HCT116 (cell line): ENCODE results near the gene CALHM4. TPM values are rescaled to one million over a fixed set of nuclear protein-coding genes. Genes with fewer than 3 reads are reported as not detected.

ENCODE experiments used
- ATAC-seq: fragments of 200-7000 bp; cut with Tn5 transposase; 2 replicates; pipeline ENCODE4 v1.9.1; 2020; ENCODE audit warnings: mild to moderate bottlenecking, moderate library complexity
- Bru-seq: library from RNA; stranded (reverse); fragments of 400-500 nt; gene quantifications from one replicate; lab custom pipeline; 2021; lab: Mats Ljungman, UMichigan
- BruChase-seq, 2 experiments: library from RNA; stranded (reverse); fragments of 400-500 nt; gene quantifications; one replicate each; lab custom pipeline; 2021; lab: Mats Ljungman, UMichigan
- BruUV-seq: library from RNA; stranded (reverse); fragments of 400-500 nt; replicated peaks from 2 replicates; lab custom pipeline; 2021; lab: Mats Ljungman, UMichigan
- CTCF ChIA-PET: fragments of 300-600 bp; sonication (Branson Sonifier 250); formaldehyde crosslinking; loops from one replicate; lab custom pipeline; 2021; ENCODE audit warnings: antibody characterized with exemption; lab: Charles Lee
- POLR2A ChIA-PET: fragments of 300-600, 350-600 bp; sonication (Branson Sonifier 250); formaldehyde crosslinking; loops from one replicate; lab custom pipeline; 2021; ENCODE audit warnings: antibody characterized with exemption; lab: Charles Lee
- RAD21 ChIA-PET, 2 experiments: fragments of 300-600 bp; sonication (Branson Sonifier 250); formaldehyde crosslinking; loops; one replicate each; lab custom pipeline; 2023; ENCODE audit warnings: low total read pairs in 2 of 2; ENCODE audit not compliant: uncharacterized antibody in 2 of 2, unreplicated experiment in 2 of 2, low non-redundant PET in 1 of 2; lab: Charles Lee
- DNase-seq: peaks from one replicate; pipeline ENCODE4 v3.0.0-alpha.2; 2010; ENCODE audit warnings: low read depth, low spot score
- H2AFZ ChIP-seq: fragments of 200-600 bp; shearing (Covaris generic), sonication (generic); 2 replicates; pipeline ENCODE4 v1.6.1; 2017; ENCODE audit warnings: low read depth, mixed run types, mixed read lengths, antibody characterized with exemption, low read length; ENCODE audit not compliant: poor library complexity, severe bottlenecking
- H3K27ac ChIP-seq: 2 replicates; pipeline ENCODE4 v1.5.1; 2012; ENCODE audit warnings: low read depth, low read length
- H3K27me3 ChIP-seq: fragments of 200-600 bp; sonication (generic); 2 replicates; pipeline ENCODE4 v1.6.1; 2016; ENCODE audit warnings: mixed run types, low read length, mixed read lengths; ENCODE audit not compliant: insufficient read depth
- H3K36me3 ChIP-seq, 2 experiments: fragments of 200-500 bp in 1 of 2; fragments of 200-600 bp in 1 of 2; sonication (Bioruptor generic) in 1 of 2; sonication (generic) in 1 of 2; 2 replicates each; pipeline versions ENCODE4 v1.5.1 to v1.6.1; 2014 to 2016; ENCODE audit warnings: low read length in 2 of 2, inconsistent platforms in 1 of 2, mixed read lengths in 1 of 2, mixed run types in 1 of 2; ENCODE audit not compliant: insufficient read depth in 2 of 2, control insufficient read depth in 1 of 2
- H3K4me1 ChIP-seq, 2 experiments: fragments of 200-600 bp in 1 of 2; sonication (generic) in 1 of 2; 2 replicates each; pipeline versions ENCODE4 v1.5.1 to v1.6.1; 2012 to 2017; ENCODE audit warnings: low read length in 2 of 2, inconsistent platforms in 1 of 2, mild to moderate bottlenecking in 1 of 2, mixed read lengths in 1 of 2, mixed run types in 1 of 2, moderate library complexity in 1 of 2; ENCODE audit not compliant: insufficient read depth in 2 of 2, control insufficient read depth in 1 of 2
- H3K4me2 ChIP-seq: fragments of 200-600 bp; sonication (generic); 2 replicates; pipeline ENCODE4 v1.6.1; 2017; ENCODE audit warnings: mixed run types, low read length, mixed read lengths
- H3K4me3 ChIP-seq, 2 experiments: fragments of 200-600 bp in 1 of 2; sonication (generic) in 1 of 2; replicated peaks in 1 of 2; 2 replicates each; pipeline ENCODE4 v1.5.1; 2011 to 2016; ENCODE audit warnings: low read length in 2 of 2, control low read depth in 1 of 2, low read depth in 1 of 2, mild to moderate bottlenecking in 1 of 2, mixed read lengths in 1 of 2, mixed run types in 1 of 2
- H3K79me2 ChIP-seq: fragments of 200-600 bp; sonication (generic); 2 replicates; pipeline ENCODE4 v1.6.1; 2017; ENCODE audit warnings: mild to moderate bottlenecking, mixed run types, low read length, moderate library complexity, mixed read lengths; ENCODE audit not compliant: insufficient read depth
- H3K9ac ChIP-seq: fragments of 200-600 bp; sonication (generic); 2 replicates; pipeline ENCODE4 v1.6.1; 2016; ENCODE audit warnings: low read length, mixed read lengths
- H3K9me2 ChIP-seq: fragments of 200-600 bp; sonication (generic), shearing (Covaris generic); 2 replicates; pipeline ENCODE4 v1.6.1; 2017; ENCODE audit warnings: mixed run types, mild to moderate bottlenecking, moderate library complexity; ENCODE audit not compliant: insufficient read depth
- H3K9me3 ChIP-seq, 2 experiments: fragments of 200-500 bp in 1 of 2; fragments of 200-600 bp in 1 of 2; sonication (Bioruptor generic) in 1 of 2; sonication (generic) in 1 of 2; 2 replicates each; pipeline ENCODE4 v1.6.1; 2014 to 2017; ENCODE audit warnings: low read length in 2 of 2, mixed read lengths in 2 of 2, inconsistent platforms in 1 of 2, low read depth in 1 of 2, mild to moderate bottlenecking in 1 of 2, mixed run types in 1 of 2, moderate library complexity in 1 of 2; ENCODE audit not compliant: control insufficient read depth in 1 of 2, insufficient read depth in 1 of 2
- H4K20me1 ChIP-seq: fragments of 200-600 bp; sonication (generic), shearing (Covaris generic); 2 replicates; pipeline ENCODE4 v1.6.1; 2017; ENCODE audit warnings: mixed run types, mild to moderate bottlenecking, moderate library complexity; ENCODE audit not compliant: insufficient read depth
- CBX3 ChIP-seq: IDR thresholded peaks from 2 replicates; pipeline ENCODE4 v1.6.1; 2012; ENCODE audit warnings: low read depth
- CEBPB ChIP-seq: IDR thresholded peaks from 2 replicates; pipeline ENCODE4 v1.6.1; 2012; ENCODE audit warnings: low read depth
- EGR1 ChIP-seq: IDR thresholded peaks from 2 replicates; pipeline ENCODE4 v1.6.1; 2012; ENCODE audit warnings: low read depth
- ELF1 ChIP-seq: IDR thresholded peaks from 2 replicates; pipeline ENCODE4 v1.6.1; 2012; ENCODE audit warnings: low read depth, borderline replicate concordance
- EZH2 ChIP-seq: fragments of 200-600 bp; sonication (generic); IDR thresholded peaks from 2 replicates; pipeline ENCODE4 v1.6.1; 2017; ENCODE audit warnings: antibody characterized with exemption, mixed run types
- FOSL1 ChIP-seq: IDR thresholded peaks from 2 replicates; pipeline ENCODE4 v1.6.1; 2012; ENCODE audit warnings: low read depth
- JUND ChIP-seq: IDR thresholded peaks from 2 replicates; pipeline ENCODE4 v1.6.1; 2012
- POLR2A ChIP-seq: IDR thresholded peaks from 2 replicates; pipeline ENCODE4 v1.7.0; 2011; ENCODE audit warnings: borderline replicate concordance; ENCODE audit not compliant: insufficient read depth, insufficient read length; ENCODE audit errors: extremely low read depth
- POLR2AphosphoS5 ChIP-seq: IDR thresholded peaks from 2 replicates; pipeline ENCODE4 v1.6.1; 2011; ENCODE audit warnings: mild to moderate bottlenecking, low read depth, low read length, moderate library complexity
- RAD21 ChIP-seq: IDR thresholded peaks from 2 replicates; pipeline ENCODE4 v1.6.1; 2012; ENCODE audit warnings: low read depth, mild to moderate bottlenecking
- SP1 ChIP-seq: IDR thresholded peaks from 2 replicates; pipeline ENCODE4 v1.6.1; 2012; ENCODE audit warnings: low read depth
- SRF ChIP-seq: IDR thresholded peaks from 2 replicates; pipeline ENCODE4 v1.6.1; 2012; ENCODE audit warnings: low read depth
- TCF7L2 ChIP-seq: IDR thresholded peaks from 2 replicates; pipeline ENCODE4 v1.7.0; 2011; ENCODE audit warnings: borderline replicate concordance, inconsistent platforms; ENCODE audit not compliant: insufficient read depth, insufficient read length; ENCODE audit errors: extremely low read depth
- YY1 ChIP-seq: IDR thresholded peaks from 2 replicates; pipeline ENCODE4 v1.6.1; 2011; ENCODE audit warnings: low read length, low read depth, moderate library complexity, mild to moderate bottlenecking; ENCODE audit not compliant: insufficient replicate concordance; ENCODE audit errors: extremely low read depth
- ZFX ChIP-seq: fragments of 450-650 bp; IDR thresholded peaks from 2 replicates; pipeline ENCODE4 v1.6.1; 2017
- ZNF274 ChIP-seq: fragments of 200-500 bp; sonication (Bioruptor generic); IDR thresholded peaks from 2 replicates; pipeline ENCODE4 v1.6.1; 2014; ENCODE audit warnings: mild to moderate bottlenecking, low read depth, low read length, inconsistent platforms
- intact Hi-C: fragments of 100-400 bp; cut with micrococcal nuclease; formaldehyde crosslinking; loops from 2 replicates; pipeline ENCODE4 v1.10.0; 2022
- long read RNA-seq: library from polyadenylated mRNA; unstranded; transcript quantifications from one replicate; pipeline ENCODE4 v2.0.0, GENCODE V29; 2021; ENCODE audit not compliant: unreplicated experiment
- polyA plus RNA-seq: library from polyadenylated mRNA; unstranded; fragments of >200 nt; gene quantifications from 2 replicates; pipeline ENCODE4 v1.2.1, GENCODE V29; 2012; ENCODE audit warnings: missing spikeins
- total RNA-seq: library from RNA; stranded (reverse); gene quantifications from one replicate; pipeline ENCODE4 v1.2.1, GENCODE V29; 2021; ENCODE audit not compliant: unreplicated experiment
- TF ChIP-seq, protein P1 (sequence below): IDR thresholded peaks from 2 replicates; pipeline ENCODE4 v1.6.1; 2012; ENCODE audit warnings: low read depth
- TF ChIP-seq, protein P2 (sequence below): IDR thresholded peaks from 2 replicates; pipeline ENCODE4 v1.6.1; 2011; ENCODE audit warnings: mild to moderate bottlenecking, low read length, moderate library complexity; ENCODE audit not compliant: insufficient replicate concordance; ENCODE audit errors: extremely low read depth
- TF ChIP-seq, protein P3 (sequence below): IDR thresholded peaks from 2 replicates; pipeline ENCODE4 v1.6.1; 2012

The CALHM4 gene, protein sequence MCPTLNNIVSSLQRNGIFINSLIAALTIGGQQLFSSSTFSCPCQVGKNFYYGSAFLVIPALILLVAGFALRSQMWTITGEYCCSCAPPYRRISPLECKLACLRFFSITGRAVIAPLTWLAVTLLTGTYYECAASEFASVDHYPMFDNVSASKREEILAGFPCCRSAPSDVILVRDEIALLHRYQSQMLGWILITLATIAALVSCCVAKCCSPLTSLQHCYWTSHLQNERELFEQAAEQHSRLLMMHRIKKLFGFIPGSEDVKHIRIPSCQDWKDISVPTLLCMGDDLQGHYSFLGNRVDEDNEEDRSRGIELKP
- not detected for total RNA-seq
- not detected in 2 replicates for polyA plus RNA-seq
- percentile 5 among the genes with signal in this experiment for Bru-seq, nascent RNA
- BruChase-seq, experiment 1, labeled RNA remaining after a 6-hour chase: percentile 3 among the genes with signal in this experiment
- BruChase-seq, experiment 2, labeled RNA remaining after a 2-hour chase: percentile 3 among the genes with signal in this experiment
- long read RNA-seq: 0 reads

DNA sequence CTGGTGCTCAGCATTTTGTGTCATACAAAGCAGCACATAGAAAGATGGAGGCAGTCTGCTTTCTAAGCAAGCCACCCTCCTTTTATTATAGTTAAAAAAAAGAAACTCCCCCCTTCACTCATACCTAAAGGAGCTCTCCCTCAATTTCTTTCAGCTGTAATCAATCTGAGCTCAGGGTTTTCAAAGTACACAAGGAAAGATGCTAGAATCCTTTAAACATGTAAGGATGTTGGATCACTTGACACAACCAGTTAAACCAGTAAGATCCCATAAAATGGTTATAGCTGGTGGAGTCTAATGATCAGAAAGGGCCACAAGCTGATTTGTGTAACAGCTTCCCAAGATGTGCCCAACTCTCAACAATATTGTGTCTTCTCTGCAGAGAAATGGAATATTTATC, at the start of gene CALHM4:
CALHM4 (plus strand) TSS at position 301 of the 400 bp plus-strand sequence; CDS start at position 344, 43 bp downstream.
- BruUV-seq: no TSS peak
- Histone ChIP-seq H3K9ac (no peak within 1 kb of the TSS), H2AFZ (no peak within 1 kb of the TSS), H3K79me2 (no peaks in the 10 kb centered on the region), H4K20me1 (no peaks in the 10 kb centered on the region), H3K9me3 (no peaks in the 10 kb centered on the region), H3K9me2 (no peaks in the 10 kb centered on the region), H3K36me3 (no peaks in the 10 kb centered on the region), H3K4me3 (no peak within 1 kb of the TSS), H3K4me2 (no peak within 1 kb of the TSS), H3K27me3 (no peaks in the 10 kb centered on the region), H3K27ac (no peak within 1 kb of the TSS), H3K4me1 (peaks cover 3 to 25% of the 10 kb centered on the region in 2 experiments; a peak in 3 of 4 replicates)
- ChIA-PET POLR2A (no interaction called here), RAD21 (no interaction called here), CTCF (interaction anchor here (0.8 to 1.9 kb wide), 2 partner anchors 18 to 285 kb away, joined by 3 to 8 read pairs; no protein-coding TSS in a partner anchor)
- no peak for TF ChIP-seq CEBPB
- TF ChIP-seq, protein P1, sequence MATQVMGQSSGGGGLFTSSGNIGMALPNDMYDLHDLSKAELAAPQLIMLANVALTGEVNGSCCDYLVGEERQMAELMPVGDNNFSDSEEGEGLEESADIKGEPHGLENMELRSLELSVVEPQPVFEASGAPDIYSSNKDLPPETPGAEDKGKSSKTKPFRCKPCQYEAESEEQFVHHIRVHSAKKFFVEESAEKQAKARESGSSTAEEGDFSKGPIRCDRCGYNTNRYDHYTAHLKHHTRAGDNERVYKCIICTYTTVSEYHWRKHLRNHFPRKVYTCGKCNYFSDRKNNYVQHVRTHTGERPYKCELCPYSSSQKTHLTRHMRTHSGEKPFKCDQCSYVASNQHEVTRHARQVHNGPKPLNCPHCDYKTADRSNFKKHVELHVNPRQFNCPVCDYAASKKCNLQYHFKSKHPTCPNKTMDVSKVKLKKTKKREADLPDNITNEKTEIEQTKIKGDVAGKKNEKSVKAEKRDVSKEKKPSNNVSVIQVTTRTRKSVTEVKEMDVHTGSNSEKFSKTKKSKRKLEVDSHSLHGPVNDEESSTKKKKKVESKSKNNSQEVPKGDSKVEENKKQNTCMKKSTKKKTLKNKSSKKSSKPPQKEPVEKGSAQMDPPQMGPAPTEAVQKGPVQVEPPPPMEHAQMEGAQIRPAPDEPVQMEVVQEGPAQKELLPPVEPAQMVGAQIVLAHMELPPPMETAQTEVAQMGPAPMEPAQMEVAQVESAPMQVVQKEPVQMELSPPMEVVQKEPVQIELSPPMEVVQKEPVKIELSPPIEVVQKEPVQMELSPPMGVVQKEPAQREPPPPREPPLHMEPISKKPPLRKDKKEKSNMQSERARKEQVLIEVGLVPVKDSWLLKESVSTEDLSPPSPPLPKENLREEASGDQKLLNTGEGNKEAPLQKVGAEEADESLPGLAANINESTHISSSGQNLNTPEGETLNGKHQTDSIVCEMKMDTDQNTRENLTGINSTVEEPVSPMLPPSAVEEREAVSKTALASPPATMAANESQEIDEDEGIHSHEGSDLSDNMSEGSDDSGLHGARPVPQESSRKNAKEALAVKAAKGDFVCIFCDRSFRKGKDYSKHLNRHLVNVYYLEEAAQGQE: no peak
- no peak for TF ChIP-seq ZFX
- TF ChIP-seq ELF1: no peak
- no peak for TF ChIP-seq JUND
- TF ChIP-seq TCF7L2: no peak
- no peak for TF ChIP-seq EGR1
- TF ChIP-seq SP1: no peak
- TF ChIP-seq SRF: no peak
- TF ChIP-seq POLR2AphosphoS5: no peak
- TF ChIP-seq EZH2: no peak
- no peak for TF ChIP-seq YY1
- TF ChIP-seq, protein P2, sequence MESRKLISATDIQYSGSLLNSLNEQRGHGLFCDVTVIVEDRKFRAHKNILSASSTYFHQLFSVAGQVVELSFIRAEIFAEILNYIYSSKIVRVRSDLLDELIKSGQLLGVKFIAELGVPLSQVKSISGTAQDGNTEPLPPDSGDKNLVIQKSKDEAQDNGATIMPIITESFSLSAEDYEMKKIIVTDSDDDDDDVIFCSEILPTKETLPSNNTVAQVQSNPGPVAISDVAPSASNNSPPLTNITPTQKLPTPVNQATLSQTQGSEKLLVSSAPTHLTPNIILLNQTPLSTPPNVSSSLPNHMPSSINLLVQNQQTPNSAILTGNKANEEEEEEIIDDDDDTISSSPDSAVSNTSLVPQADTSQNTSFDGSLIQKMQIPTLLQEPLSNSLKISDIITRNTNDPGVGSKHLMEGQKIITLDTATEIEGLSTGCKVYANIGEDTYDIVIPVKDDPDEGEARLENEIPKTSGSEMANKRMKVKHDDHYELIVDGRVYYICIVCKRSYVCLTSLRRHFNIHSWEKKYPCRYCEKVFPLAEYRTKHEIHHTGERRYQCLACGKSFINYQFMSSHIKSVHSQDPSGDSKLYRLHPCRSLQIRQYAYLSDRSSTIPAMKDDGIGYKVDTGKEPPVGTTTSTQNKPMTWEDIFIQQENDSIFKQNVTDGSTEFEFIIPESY: no peak
- TF ChIP-seq, protein P3, sequence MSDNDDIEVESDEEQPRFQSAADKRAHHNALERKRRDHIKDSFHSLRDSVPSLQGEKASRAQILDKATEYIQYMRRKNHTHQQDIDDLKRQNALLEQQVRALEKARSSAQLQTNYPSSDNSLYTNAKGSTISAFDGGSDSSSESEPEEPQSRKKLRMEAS: no peak
- TF ChIP-seq ZNF274: no peak
- TF ChIP-seq FOSL1: no peak
- TF ChIP-seq POLR2A: no peak
- no peak for TF ChIP-seq CBX3
- no peak for TF ChIP-seq RAD21
- intact Hi-C loops: no loop called here
- DNase-seq (no peak), ATAC-seq (no peak)
